Left lung (tissue), 10 donors: ENCODE results near the gene ELK3. TPM values are rescaled to one million over a fixed set of nuclear protein-coding genes. Genes with fewer than 3 reads are reported as not detected.

Experiments used
- ATAC-seq: fragments of 200-7000 bp; cut with Tn5 transposase; one replicate; pipeline ENCODE4 v1.9.1; 2020; ENCODE audit warnings: moderate library complexity
- DNase-seq, 4 donors: peaks; one replicate each; pipeline ENCODE4 v3.0.0-alpha.2; 2013 to 2020
- H3K27ac ChIP-seq, 2 donors: fragments of 200-600 bp; sonication (generic) in 1 of 2; one replicate each; pipeline versions ENCODE4 v1.5.0 to v1.8.0; 2020 to 2021
- H3K27me3 ChIP-seq, 2 donors: fragments of 200-600 bp; sonication (generic) in 1 of 2; one replicate each; pipeline versions ENCODE4 v1.5.0 to v1.8.0; 2020 to 2021
- H3K36me3 ChIP-seq, 2 donors: fragments of 200-600 bp; sonication (generic) in 1 of 2; one replicate each; pipeline versions ENCODE4 v1.5.0 to v1.8.0; 2020 to 2021
- H3K4me1 ChIP-seq, 2 donors: fragments of 200-600 bp; one replicate each; pipeline ENCODE4 v1.8.0; 2021
- H3K4me3 ChIP-seq, 2 donors: fragments of 200-600 bp; sonication (generic) in 1 of 2; one replicate each; pipeline versions ENCODE4 v1.5.0 to v1.8.0; 2020 to 2021; ENCODE audit warnings: mild to moderate bottlenecking in 1 of 2
- H3K9me3 ChIP-seq, 2 donors: fragments of 200-600 bp; sonication (generic) in 1 of 2; one replicate each; pipeline versions ENCODE4 v1.5.0 to v1.8.0; 2020 to 2021
- CTCF ChIP-seq, 2 donors: fragments of 200-600 bp; sonication (generic) in 1 of 2; IDR thresholded peaks; one replicate each; pipeline versions ENCODE4 v1.5.0 to v1.8.0; 2021; ENCODE audit warnings: antibody characterized with exemption in 2 of 2
- intact Hi-C, 2 donors: fragments of 100-400 bp; cut with DNase I; formaldehyde crosslinking; loops; one replicate each; pipeline versions ENCODE4 v1.11.2 to v1.14.2; 2022
- polyA plus RNA-seq, 6 donors: library from polyadenylated mRNA; unstranded; fragments of 120-200 nt; gene quantifications; one replicate each; pipeline ENCODE4 v1.2.1, GENCODE V29; 2013; ENCODE audit not compliant: insufficient read length in 6 of 6
- total RNA-seq, 2 donors: library from RNA; stranded (reverse); fragmentation: NEBNext Ultra II Directional; extraction: Animal tissue kit (Norgen Biotek cat#: 25700); gene quantifications; one replicate each; pipeline ENCODE4 v1.2.1, GENCODE V29; 2021
- donor health status: DM: no; HTN: yes; CAD: no.
- donor health status: DM: no; HTN: no; CAD: no.

The ELK3 gene
- total and polyA plus RNA-seq, 8 donors = 39.1 to 91.7 (median 80.0) TPM

DNA sequence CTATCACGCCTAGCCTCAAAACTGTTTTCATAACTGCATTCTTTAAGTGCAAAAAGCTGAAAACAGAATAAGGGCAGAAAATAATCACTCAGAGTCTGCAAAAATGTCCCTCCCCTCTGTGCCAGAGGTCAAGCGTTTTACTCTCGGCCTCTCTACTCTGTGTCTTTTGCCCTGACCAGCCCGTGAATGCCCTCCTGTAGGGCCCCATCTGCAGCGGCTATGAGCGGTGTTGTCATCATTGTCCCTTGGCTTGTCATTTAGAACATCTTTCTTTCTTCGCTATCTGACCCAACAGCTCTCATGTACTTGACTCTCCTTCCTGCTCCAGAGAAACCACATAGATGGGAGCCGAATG is 21.7 kb downstream of the ELK3 start:
- TF ChIP-seq CTCF (IDR thresholded peaks at IDR 0.05) = no peak
- peaks cover 0 to 16% of the 10 kb centered on the region in 2 donors for H3K36me3 ChIP-seq
- ATAC-seq (no peak), DNase-seq (no peak)
- H3K27me3 ChIP-seq = no peaks in the 10 kb centered on the region
- intact Hi-C loops = loop anchor here in 1 of 2 donors (5.0 to 10.0 kb wide), 2 partner anchors 154 to 299 kb away; no protein-coding TSS in a partner anchor
- H3K9me3 ChIP-seq = no peaks in the 10 kb centered on the region
- H3K4me1 ChIP-seq = peaks cover 3 to 58% of the 10 kb centered on the region in 2 donors
- H3K4me3 ChIP-seq = no peak overlapping the region
- no peak overlapping the region for H3K27ac ChIP-seq

- Histone ChIP-seq H3K9me3 (no peaks in the 10 kb centered on the region), H3K27ac (peak overlapping the region; percentile 74 to 81), H3K27me3 (no peaks in the 10 kb centered on the region), H3K4me1 (peaks cover 0 to 39% of the 10 kb centered on the region in 2 donors), H3K4me3 (no peak overlapping the region), H3K36me3 (peaks cover 0 to 33% of the 10 kb centered on the region in 2 donors)
- DNase-seq = no peak
- ATAC-seq = peak; percentile 6
- no peak for TF ChIP-seq CTCF (IDR thresholded peaks at IDR 0.05)
- intact Hi-C loops = loop anchor here in 1 of 2 donors (5.0 to 10.0 kb wide), 2 partner anchors 157 to 296 kb away; no protein-coding TSS in a partner anchor
Observed at GRCh38 chr12:96218989-96219678, 25.0 kb downstream of the ELK3 start.

DNA sequence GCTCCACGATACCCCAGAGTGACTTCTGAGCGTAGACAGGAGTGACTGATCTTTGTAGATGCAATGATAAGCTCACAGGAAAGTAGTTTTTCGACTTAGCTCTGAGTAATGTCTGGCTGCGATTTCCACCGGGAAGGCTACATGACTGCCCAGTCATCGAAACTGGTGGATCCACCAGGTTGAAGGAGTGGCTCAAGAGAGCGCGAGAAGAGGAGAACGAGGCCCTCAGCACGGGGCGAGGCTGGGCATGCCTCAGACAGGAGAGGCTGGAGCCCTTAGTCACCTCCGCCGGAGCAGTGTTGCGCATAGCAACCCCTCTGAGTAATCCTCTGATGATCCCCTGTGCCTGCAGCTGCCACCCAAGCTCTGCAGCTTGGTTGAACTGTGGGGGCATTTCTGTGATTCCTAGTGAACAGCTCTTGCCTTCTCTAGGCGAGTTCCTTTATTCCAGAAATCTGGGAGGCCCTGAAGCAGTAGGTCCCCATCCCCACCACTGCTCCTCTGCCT is 25.6 kb downstream of the ELK3 start:
- TF ChIP-seq CTCF (IDR thresholded peaks at IDR 0.05) = no peak
- Histone ChIP-seq H3K9me3 (no peaks in the 10 kb centered on the region), H3K4me1 (peaks cover 0 to 38% of the 10 kb centered on the region in 2 donors), H3K4me3 (no peak overlapping the region), H3K36me3 (peaks cover 0 to 35% of the 10 kb centered on the region in 2 donors), H3K27ac (peak overlapping the region; percentile 74 to 81), H3K27me3 (no peaks in the 10 kb centered on the region)
- DNase-seq (peak in 3 of 4 donors; percentile 59 to 90 (median 89)), ATAC-seq (peak; percentile 94)
- intact Hi-C loops = loop anchor here in 1 of 2 donors (5.0 to 10.0 kb wide), 2 partner anchors 157 to 295 kb away; no protein-coding TSS in a partner anchor

GRCh38 chr12:96220902-96221301 is 26.7 kb downstream of the ELK3 start:
- DNase-seq (no peak), ATAC-seq (peak; percentile 29)
- Histone ChIP-seq H3K27ac (peak overlapping the region; percentile 74 to 81), H3K9me3 (no peaks in the 10 kb centered on the region), H3K36me3 (peaks cover 0 to 45% of the 10 kb centered on the region in 2 donors), H3K27me3 (no peaks in the 10 kb centered on the region), H3K4me1 (peaks cover 0 to 27% of the 10 kb centered on the region in 2 donors), H3K4me3 (no peak overlapping the region)
- TF ChIP-seq CTCF (IDR thresholded peaks at IDR 0.05) = no peak
- intact Hi-C loops = no loop called here

GRCh38 chr12:96221391-96221790 is 27.2 kb downstream of the ELK3 start:
- Histone ChIP-seq H3K27me3 (no peaks in the 10 kb centered on the region), H3K27ac (no peak overlapping the region), H3K4me1 (peaks cover 0 to 25% of the 10 kb centered on the region in 2 donors), H3K36me3 (peaks cover 0 to 46% of the 10 kb centered on the region in 2 donors), H3K4me3 (no peak overlapping the region), H3K9me3 (no peaks in the 10 kb centered on the region)
- no peak for TF ChIP-seq CTCF (IDR thresholded peaks at IDR 0.05)
- intact Hi-C loops = no loop called here
- ATAC-seq (no peak), DNase-seq (no peak)
